ENCODE data around the gene HNRNPA1. TPM values are rescaled to one million over a fixed set of nuclear protein-coding genes. Genes with fewer than 3 reads are reported as not detected.
"Not testable (repeated sequence)": the region's sequence is repeated elsewhere in the genome, so short reads cannot be mapped to it uniquely, and the experiment has no call there.

The HNRNPA1 gene
- total RNA-seq, 2 experiments from 2014 or later, result 1,642 to 2,308 TPM

DNA sequence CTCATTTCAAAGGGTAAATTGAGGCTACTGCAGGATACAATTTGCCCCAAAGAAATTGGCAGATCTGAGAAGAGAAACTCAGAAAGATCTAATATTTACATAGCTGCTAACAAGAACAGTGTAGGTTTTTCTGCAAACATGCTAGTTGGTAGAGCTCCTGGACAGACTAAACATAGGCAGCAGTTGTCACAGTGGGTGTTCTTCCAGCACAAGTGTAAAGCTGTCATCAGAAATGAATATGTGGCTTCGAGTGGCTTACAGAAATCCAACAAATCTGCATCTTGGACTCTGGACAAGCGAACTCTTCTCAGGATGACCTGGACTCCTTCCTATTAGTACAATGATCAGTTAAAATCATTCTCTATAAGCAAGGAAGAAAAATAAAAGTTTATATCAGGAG is 6.5 kb upstream of the HNRNPA1 start:
- ATAC-seq (no peak), DNase-seq (no peak)
- peaks cover 73% of the 10 kb centered on the region for H3K4me1 Mint-ChIP-seq
- H3K9me3 Mint-ChIP-seq (ENCODE audit: low read depth), result no peaks in the 10 kb centered on the region
- H3K27ac Mint-ChIP-seq, result no peak overlapping the region
- no peak overlapping the region for H3K4me3 Mint-ChIP-seq
- intact Hi-C loops (cut with DNase I, micrococcal nuclease), result loop anchor here in 1 of 2 experiments (5.0 kb wide), 1 partner anchor 248 kb away; no protein-coding TSS in a partner anchor
- CTCF ChIA-PET, result interaction anchor here (0.8 to 2.1 kb wide), 4 partner anchors 9 to 106 kb away, joined by 3 to 6 read pairs (median 3); no protein-coding TSS in a partner anchor
- POLR2A ChIA-PET, result no interaction called here
- peaks cover 42% of the 10 kb centered on the region for H3K36me3 Mint-ChIP-seq (ENCODE audit: low read depth)
- H3K27me3 Mint-ChIP-seq, result no peaks in the 10 kb centered on the region

DNA sequence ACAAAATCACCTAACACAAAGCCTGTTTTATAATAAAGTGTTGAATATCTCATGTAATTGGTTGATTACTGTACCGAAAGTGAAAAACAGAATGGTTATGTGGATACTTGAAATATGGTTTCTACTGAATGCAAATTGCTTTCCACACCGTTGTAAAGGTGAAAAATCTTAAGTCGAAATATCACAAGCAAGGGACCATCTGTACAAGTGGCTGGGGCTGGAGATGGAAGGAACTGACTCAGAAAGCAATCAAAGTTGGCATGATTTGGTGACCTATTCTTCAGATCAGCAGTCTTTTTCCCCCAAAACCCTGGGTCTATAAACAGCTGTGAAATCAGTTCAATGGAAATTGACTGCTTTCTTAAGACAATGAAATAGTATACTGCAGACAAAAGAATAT is 4.2 kb upstream of the HNRNPA1 start:
- no peak for ATAC-seq
- ChIA-PET POLR2A (interaction anchor here (0.9 kb wide), 1 partner anchor 11 kb away, joined by 3 read pairs; no protein-coding TSS in a partner anchor), CTCF (interaction anchor here (0.6 to 1.3 kb wide), 6 partner anchors 9 to 103 kb away, joined by 3 to 7 read pairs (median 3); partner anchors contain the start of gene COPZ1)
- Mint-ChIP-seq H3K36me3 (ENCODE audit: low read depth) (peaks cover 35% of the 10 kb centered on the region), H3K27me3 (no peaks in the 10 kb centered on the region), H3K4me1 (peaks cover 57% of the 10 kb centered on the region), H3K4me3 (no peak overlapping the region), H3K9me3 (ENCODE audit: low read depth) (no peaks in the 10 kb centered on the region), H3K27ac (peak overlapping the region; percentile 81)
- intact Hi-C loops (cut with DNase I, micrococcal nuclease), result loop anchor here (5.0 kb wide), 2 partner anchors 59 to 824 kb away; partner anchors contain the start of gene PCBP2 (in 1 of the 2)
- DNase-seq, result no peak

DNA sequence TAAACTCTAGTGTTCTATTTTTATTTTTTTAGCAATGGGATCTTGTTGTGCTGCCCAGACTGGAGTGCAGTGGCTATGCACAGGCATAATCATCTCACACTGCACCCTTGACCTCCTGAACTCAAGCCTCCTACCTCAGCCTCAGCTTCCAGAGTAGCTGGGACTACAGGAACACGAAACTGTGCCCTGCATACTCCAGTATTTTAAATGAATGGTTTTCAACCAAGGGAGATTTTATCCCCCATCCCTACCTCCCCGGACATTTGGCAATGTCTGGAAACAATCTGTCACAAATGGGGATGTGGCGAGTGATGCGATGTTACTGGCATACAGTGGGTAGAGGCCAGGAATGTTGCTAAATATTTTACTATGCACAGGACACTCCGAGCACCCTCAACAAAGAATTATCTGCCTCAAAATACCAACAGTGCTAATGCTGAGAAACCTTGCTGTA is 2.7 kb upstream of the HNRNPA1 start:
- no peaks in the 10 kb centered on the region for H3K27me3 Mint-ChIP-seq
- DNase-seq (peak; percentile 32), ATAC-seq (no peak)
- no peaks in the 10 kb centered on the region for H3K9me3 Mint-ChIP-seq (ENCODE audit: low read depth)
- intact Hi-C loops (cut with DNase I, micrococcal nuclease), result loop anchor here (2.0 to 5.0 kb wide), 5 partner anchors 19 to 826 kb away; partner anchors contain the start of genes CALCOCO1 (in 1 of the 2) and PCBP2 (in 1 of the 2)
- ChIA-PET CTCF (interaction anchor here (0.7 to 1.3 kb wide), 3 partner anchors 36 to 61 kb away, joined by 3 read pairs; partner anchors contain the start of gene COPZ1), POLR2A (no interaction called here)
- no peak overlapping the region for H3K27ac Mint-ChIP-seq
- no peak overlapping the region for H3K4me3 Mint-ChIP-seq
- H3K36me3 Mint-ChIP-seq (ENCODE audit: low read depth), result peaks cover 27% of the 10 kb centered on the region
- peaks cover 47% of the 10 kb centered on the region for H3K4me1 Mint-ChIP-seq

DNA sequence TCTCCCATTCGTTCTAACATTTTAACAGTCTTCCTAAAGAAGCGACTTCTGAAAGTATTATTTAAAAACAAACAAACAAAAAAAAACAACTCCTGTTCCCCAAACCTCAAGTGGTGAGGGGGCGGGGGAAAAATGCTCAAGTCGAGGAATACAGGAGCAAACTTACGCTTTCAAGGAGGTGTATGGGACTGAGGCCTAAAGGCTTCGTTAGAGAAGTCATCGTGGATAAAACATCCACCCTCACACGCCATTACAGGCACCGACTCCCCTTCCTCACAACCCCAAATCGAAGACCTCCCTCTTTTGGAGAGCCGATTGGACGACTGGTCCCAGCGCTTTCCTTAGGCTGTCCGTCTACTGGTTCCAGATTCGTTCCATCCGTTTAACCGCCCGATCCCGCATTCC is 1.3 kb upstream of the HNRNPA1 start:
- Mint-ChIP-seq H3K4me1 (peaks cover 46% of the 10 kb centered on the region), H3K27me3 (no peaks in the 10 kb centered on the region), H3K36me3 (ENCODE audit: low read depth) (peaks cover 14% of the 10 kb centered on the region), H3K27ac (no peak overlapping the region), H3K4me3 (no peak overlapping the region), H3K9me3 (ENCODE audit: low read depth) (no peaks in the 10 kb centered on the region)
- ATAC-seq (no peak), DNase-seq (no peak)
- CTCF ChIA-PET, result interaction anchor here (0.9 to 2.8 kb wide), 9 partner anchors 9 to 120 kb away, joined by 4 to 16 read pairs (median 6); partner anchors contain the start of gene COPZ1
- POLR2A ChIA-PET, result interaction anchor here (0.6 to 3.1 kb wide), 9 partner anchors 9 to 134 kb away, joined by 3 to 44 read pairs (median 4); partner anchors contain the start of gene COPZ1
- intact Hi-C loops (cut with DNase I, micrococcal nuclease), result loop anchor here (1.0 to 5.0 kb wide), 6 partner anchors 20 to 827 kb away; partner anchors contain the start of genes CALCOCO1 (in 1 of the 2), COPZ1 (in 1 of the 2) and PCBP2 (in 1 of the 2)

DNA sequence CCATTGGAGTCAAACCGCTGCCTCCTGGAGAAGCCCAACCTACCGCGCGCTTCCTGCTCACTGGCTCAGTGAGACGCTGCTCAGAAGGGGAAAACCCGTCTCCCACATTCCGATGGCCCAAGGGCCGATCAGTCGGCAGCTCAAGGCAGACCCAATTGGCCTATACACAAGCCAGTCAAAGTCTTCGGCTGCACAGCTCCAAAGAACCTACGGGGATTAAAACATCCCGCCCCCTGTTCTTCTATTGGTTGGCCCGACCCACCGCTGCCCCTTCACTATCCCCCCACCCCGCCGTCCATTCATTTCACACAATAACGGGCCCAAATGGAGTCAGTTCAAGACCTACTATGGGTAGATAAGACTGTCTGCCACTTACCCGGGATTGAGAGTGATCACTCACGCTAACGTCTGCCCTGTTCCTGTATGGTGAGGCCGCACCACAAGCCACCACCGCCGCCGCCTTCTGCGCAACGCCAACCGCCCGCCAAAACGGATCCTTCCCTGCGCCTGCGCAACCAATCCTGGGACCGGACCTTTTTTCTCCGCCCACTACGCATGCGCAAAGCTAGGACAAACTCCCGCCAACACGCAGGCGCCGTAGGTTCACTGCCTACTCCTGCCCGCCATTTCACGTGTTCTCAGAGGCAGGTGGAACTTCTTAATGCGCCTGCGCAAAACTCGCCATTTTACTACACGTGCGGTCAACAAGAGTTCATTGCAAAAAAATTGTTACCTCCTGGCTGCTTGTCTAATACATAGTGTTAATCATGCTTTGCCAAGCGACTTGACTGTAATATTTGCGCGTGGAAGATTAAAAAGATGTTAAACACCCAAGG is 676 bp upstream of the HNRNPA1 start, which contains the start of gene CBX5:
TSS of gene CBX5 (minus strand) at position 491 of the 836 bp plus-strand sequence. CDS start 22,472 bp downstream, outside the sequence.
- no peaks in the 10 kb centered on the region for H3K9me3 Mint-ChIP-seq (ENCODE audit: low read depth)

DNA sequence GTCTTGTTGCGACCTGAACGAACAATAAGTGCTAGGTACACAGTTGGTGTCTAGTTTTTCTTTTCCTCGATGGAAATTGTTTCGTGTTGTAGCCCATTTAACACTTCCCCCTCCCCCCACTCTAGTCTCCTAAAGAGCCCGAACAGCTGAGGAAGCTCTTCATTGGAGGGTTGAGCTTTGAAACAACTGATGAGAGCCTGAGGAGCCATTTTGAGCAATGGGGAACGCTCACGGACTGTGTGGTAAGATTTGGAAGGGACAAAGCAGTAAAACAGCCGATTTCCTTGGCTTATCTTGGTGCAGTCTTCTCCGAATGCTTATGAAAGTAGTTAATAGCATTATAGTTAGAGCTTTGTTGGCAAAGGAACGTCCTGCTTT is 724 bp downstream of the HNRNPA1 start:
- ChIA-PET CTCF (interaction anchor here (0.9 to 2.8 kb wide), 6 partner anchors 9 to 87 kb away, joined by 3 to 16 read pairs (median 6); partner anchors contain the start of gene COPZ1), POLR2A (interaction anchor here (0.6 to 3.1 kb wide), 6 partner anchors 11 to 621 kb away, joined by 3 to 44 read pairs (median 6); partner anchors contain the start of gene COPZ1)
- not testable (repeated sequence) for DNase-seq; H3K27me3 Mint-ChIP-seq; H3K9me3 Mint-ChIP-seq (ENCODE audit: low read depth); ATAC-seq; H3K36me3 Mint-ChIP-seq (ENCODE audit: low read depth); H3K27ac Mint-ChIP-seq; H3K4me3 Mint-ChIP-seq
- peaks cover 51% of the 10 kb centered on the region for H3K4me1 Mint-ChIP-seq
- intact Hi-C loops (cut with DNase I, micrococcal nuclease), result loop anchor here (2.0 to 10.0 kb wide), 7 partner anchors 216 to 1834 kb away; partner anchors contain the start of genes TARBP2 (in 2 of the 2), AAAS (in 1 of the 2), NCKAP1L (in 1 of the 2) and RPL41 (in 1 of the 2)

More for the DNA sequence above, 676 bp upstream of the HNRNPA1 start, which contains the start of gene CBX5:
- H3K4me1 Mint-ChIP-seq, result peaks cover 52% of the 10 kb centered on the region
- no peaks in the 10 kb centered on the region for H3K27me3 Mint-ChIP-seq
- peak; percentile 100 for DNase-seq
- ChIA-PET POLR2A (interaction anchor here (0.5 to 3.1 kb wide), 21 partner anchors 8 to 1280 kb away, joined by 3 to 44 read pairs (median 3); partner anchors contain the start of gene COPZ1), CTCF (interaction anchor here (0.6 to 2.8 kb wide), 13 partner anchors 8 to 119 kb away, joined by 3 to 16 read pairs (median 6); partner anchors contain the start of gene COPZ1)
- intact Hi-C loops (cut with DNase I, micrococcal nuclease), result loop anchor here (1.0 to 10.0 kb wide), 16 partner anchors 21 to 1835 kb away; partner anchors contain the start of genes COPZ1 (in 2 of the 2), TARBP2 (in 2 of the 2), AAAS (in 1 of the 2) and CALCOCO1 (in 1 of the 2)
- H3K4me3 Mint-ChIP-seq, result no peak within 1 kb of the TSS
- peak; percentile 78 for ATAC-seq
- peaks cover 12% of the 10 kb centered on the region for H3K36me3 Mint-ChIP-seq (ENCODE audit: low read depth)
- H3K27ac Mint-ChIP-seq, result no peak within 1 kb of the TSS

DNA sequence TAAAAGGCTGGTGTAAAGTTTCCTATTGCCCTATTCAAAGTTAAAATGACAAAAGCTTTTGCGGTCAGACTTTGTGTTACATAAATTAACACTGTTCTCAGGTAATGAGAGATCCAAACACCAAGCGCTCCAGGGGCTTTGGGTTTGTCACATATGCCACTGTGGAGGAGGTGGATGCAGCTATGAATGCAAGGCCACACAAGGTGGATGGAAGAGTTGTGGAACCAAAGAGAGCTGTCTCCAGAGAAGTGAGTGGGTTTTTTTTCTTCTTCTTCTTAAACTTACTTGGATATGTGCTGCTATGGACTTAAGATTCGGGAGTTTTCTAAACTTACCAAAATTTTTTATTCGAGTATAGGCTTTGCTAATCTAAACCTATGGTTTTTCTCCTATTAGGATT is 1.2 kb downstream of the HNRNPA1 start:
- H3K27ac Mint-ChIP-seq; H3K4me3 Mint-ChIP-seq; H3K9me3 Mint-ChIP-seq (ENCODE audit: low read depth); ATAC-seq; DNase-seq; H3K27me3 Mint-ChIP-seq; H3K36me3 Mint-ChIP-seq (ENCODE audit: low read depth): not testable (repeated sequence)
- peaks cover 47% of the 10 kb centered on the region for H3K4me1 Mint-ChIP-seq
- POLR2A ChIA-PET, result interaction anchor here (0.6 to 3.1 kb wide), 5 partner anchors 11 to 621 kb away, joined by 3 to 44 read pairs (median 4); partner anchors contain the start of gene COPZ1
- intact Hi-C loops (cut with DNase I, micrococcal nuclease), result loop anchor here (2.0 to 10.0 kb wide), 7 partner anchors 215 to 1833 kb away; partner anchors contain the start of genes TARBP2 (in 2 of the 2), AAAS (in 1 of the 2), NCKAP1L (in 1 of the 2) and RPL41 (in 1 of the 2)
- CTCF ChIA-PET, result interaction anchor here (0.9 to 2.8 kb wide), 6 partner anchors 9 to 86 kb away, joined by 3 to 16 read pairs (median 6); partner anchors contain the start of gene COPZ1

DNA sequence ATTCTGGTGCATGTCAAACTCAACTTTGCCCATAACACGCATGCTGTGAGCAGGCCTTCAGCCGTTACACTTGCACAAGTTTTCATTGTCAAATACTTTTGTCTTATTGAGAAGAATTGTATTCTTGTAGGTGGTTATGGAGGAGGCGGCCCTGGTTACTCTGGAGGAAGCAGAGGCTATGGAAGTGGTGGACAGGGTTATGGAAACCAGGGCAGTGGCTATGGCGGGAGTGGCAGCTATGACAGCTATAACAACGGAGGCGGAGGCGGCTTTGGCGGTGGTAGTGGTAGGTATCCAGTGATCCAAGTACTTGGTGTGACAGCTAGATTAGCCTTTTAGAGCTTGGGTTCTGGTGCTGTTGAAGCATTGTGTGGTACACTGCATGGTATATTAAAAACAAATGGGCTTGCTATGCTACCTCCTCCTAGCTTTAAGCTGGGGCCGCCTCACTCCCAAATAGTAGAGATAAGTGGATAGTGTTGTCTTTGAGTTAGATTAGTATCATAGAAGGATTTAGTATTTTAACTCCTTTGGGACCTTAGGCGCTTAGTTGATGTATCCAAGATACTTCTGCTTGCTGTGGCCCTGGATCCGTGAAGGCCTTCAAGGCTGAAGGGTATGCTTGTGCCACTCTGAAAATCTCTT is 2.5 kb downstream of the HNRNPA1 start:
- intact Hi-C loops (cut with DNase I, micrococcal nuclease), result loop anchor here in 1 of 2 experiments (5.0 to 10.0 kb wide), 4 partner anchors 654 to 1832 kb away; partner anchors contain the start of genes AAAS, RPL41, TESPA1 and ZC3H10

DNA sequence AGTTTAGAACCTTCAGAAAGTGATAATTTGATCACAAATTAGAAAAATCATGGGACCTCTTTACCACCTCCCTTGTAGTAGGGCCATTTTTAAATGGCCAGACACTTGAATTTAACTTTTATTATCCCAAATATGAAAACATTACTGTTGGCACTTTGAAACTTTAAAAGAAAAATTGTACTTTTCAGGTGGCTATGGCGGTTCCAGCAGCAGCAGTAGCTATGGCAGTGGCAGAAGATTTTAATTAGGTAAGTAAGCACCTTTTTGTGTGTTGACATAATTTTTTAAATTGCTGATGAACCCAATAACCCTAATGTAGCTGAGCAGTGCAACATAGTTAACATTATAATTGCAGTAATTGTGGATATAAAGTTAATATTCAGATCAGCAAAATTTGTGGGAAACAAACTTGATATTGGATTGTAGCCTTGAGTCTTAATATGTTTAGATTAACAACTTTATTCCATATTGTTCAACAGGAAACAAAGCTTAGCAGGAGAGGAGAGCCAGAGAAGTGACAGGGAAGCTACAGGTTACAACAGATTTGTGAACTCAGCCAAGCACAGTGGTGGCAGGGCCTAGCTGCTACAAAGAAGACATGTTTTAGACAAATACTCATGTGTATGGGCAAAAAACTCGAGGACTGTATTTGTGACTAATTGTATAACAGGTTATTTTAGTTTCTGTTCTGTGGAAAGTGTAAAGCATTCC is 3.7 kb downstream of the HNRNPA1 start:
- POLR2A ChIA-PET, result interaction anchor here (1.2 to 1.6 kb wide), 3 partner anchors 10 to 75 kb away, joined by 4 to 10 read pairs (median 7); partner anchors contain the start of gene COPZ1
- intact Hi-C loops (cut with DNase I, micrococcal nuclease), result loop anchor here in 1 of 2 experiments (5.0 to 10.0 kb wide), 4 partner anchors 653 to 1831 kb away; partner anchors contain the start of genes AAAS, RPL41, TESPA1 and ZC3H10

More for the DNA sequence above, 2.5 kb downstream of the HNRNPA1 start:
- H3K4me1 Mint-ChIP-seq, result peaks cover 36% of the 10 kb centered on the region
- ChIA-PET POLR2A (interaction anchor here (1.5 to 1.6 kb wide), 2 partner anchors 11 to 42 kb away, joined by 4 to 7 read pairs; partner anchors contain the start of gene COPZ1), CTCF (interaction anchor here (0.6 to 2.0 kb wide), 4 partner anchors 11 to 116 kb away, joined by 3 to 7 read pairs (median 4); no protein-coding TSS in a partner anchor)
- H3K27me3 Mint-ChIP-seq, result no peaks in the 10 kb centered on the region
- peak; percentile 63 for DNase-seq
- no peaks in the 10 kb centered on the region for H3K36me3 Mint-ChIP-seq (ENCODE audit: low read depth)
- H3K27ac Mint-ChIP-seq, result no peak overlapping the region
- H3K9me3 Mint-ChIP-seq (ENCODE audit: low read depth), result no peaks in the 10 kb centered on the region
- no peak for ATAC-seq
- no peak overlapping the region for H3K4me3 Mint-ChIP-seq

More for the DNA sequence above, 3.7 kb downstream of the HNRNPA1 start:
- not testable (repeated sequence) for H3K27ac Mint-ChIP-seq; H3K36me3 Mint-ChIP-seq (ENCODE audit: low read depth); ATAC-seq; H3K4me3 Mint-ChIP-seq; H3K9me3 Mint-ChIP-seq (ENCODE audit: low read depth); H3K27me3 Mint-ChIP-seq; DNase-seq
- H3K4me1 Mint-ChIP-seq, result peaks cover 33% of the 10 kb centered on the region
- CTCF ChIA-PET, result interaction anchor here (0.9 to 2.0 kb wide), 4 partner anchors 9 to 95 kb away, joined by 3 to 7 read pairs (median 5); partner anchors contain the start of gene COPZ1

All from activated CD4-positive, alpha-beta T cell treated with anti-CD3 and anti-CD28 coated beads for 36 hours (primary cell).